Fibroblast of lung (primary cell): Measurements from ENCODE around the gene SLC2A14. TPM values are rescaled to one million over a fixed set of nuclear protein-coding genes. Genes with fewer than 3 reads are reported as not detected.
A peak's percentile ranks its signal among the peaks of the same experiment; 100 is the strongest.
"Not testable (repeated sequence)": the region's sequence is repeated elsewhere in the genome, so short reads cannot be mapped to it uniquely, and the experiment has no call there.

Experiments
- DNase-seq, 2 donors: peaks; one replicate each; pipeline versions ENCODE4 v3.0.0 to v3.0.0-alpha.2; 2010; ENCODE audit warnings: low read depth in 2 of 2
- H2AFZ ChIP-seq: 2 replicates; pipeline ENCODE4 v1.5.1; 2012; ENCODE audit warnings: low read length, control low read depth, inconsistent platforms
- H3K27ac ChIP-seq: 2 replicates; pipeline ENCODE4 v1.5.1; 2011; ENCODE audit warnings: low read length, control low read depth; ENCODE audit not compliant: insufficient read depth
- H3K27me3 ChIP-seq: 2 replicates; pipeline ENCODE4 v1.5.1; 2011; ENCODE audit warnings: mild to moderate bottlenecking, low read length; ENCODE audit not compliant: control insufficient read depth, insufficient read depth
- H3K36me3 ChIP-seq: 2 replicates; pipeline ENCODE4 v1.5.1; 2011; ENCODE audit warnings: low read length; ENCODE audit not compliant: control insufficient read depth, insufficient read depth
- H3K4me1 ChIP-seq: 2 replicates; pipeline ENCODE4 v1.5.1; 2011; ENCODE audit warnings: low read length; ENCODE audit not compliant: control insufficient read depth, insufficient read depth; ENCODE audit errors: extremely low read depth
- H3K4me2 ChIP-seq: 2 replicates; pipeline ENCODE4 v1.5.1; 2011; ENCODE audit warnings: low read length, control low read depth; ENCODE audit not compliant: insufficient read depth; ENCODE audit errors: extremely low read depth
- H3K4me3 ChIP-seq, 4 experiments: fragments of 200-600 bp in 1 of 4; sonication (generic) in 1 of 4; replicated peaks in 1 of 4; 2 replicates each; pipeline ENCODE4 v1.5.1; 2011 to 2016; ENCODE audit warnings: low read length in 4 of 4, low read depth in 3 of 4, mild to moderate bottlenecking in 3 of 4, control low read depth in 2 of 4, inconsistent platforms in 1 of 4, mixed read lengths in 1 of 4; ENCODE audit not compliant: insufficient read depth in 1 of 4; ENCODE audit errors: control extremely low read depth in 1 of 4
- H3K79me2 ChIP-seq: 2 replicates; pipeline ENCODE4 v1.5.1; 2012; ENCODE audit warnings: mild to moderate bottlenecking, low read length, inconsistent platforms; ENCODE audit not compliant: control insufficient read depth, insufficient read depth
- H3K9ac ChIP-seq: 2 replicates; pipeline ENCODE4 v1.5.1; 2011; ENCODE audit warnings: mild to moderate bottlenecking, low read length, control low read depth; ENCODE audit not compliant: insufficient read depth
- H3K9me3 ChIP-seq: 2 replicates; pipeline ENCODE4 v1.5.1; 2012; ENCODE audit warnings: low read depth, low read length; ENCODE audit not compliant: control insufficient read depth, insufficient read depth
- H4K20me1 ChIP-seq: 2 replicates; pipeline ENCODE4 v1.5.1; 2011; ENCODE audit warnings: low read length; ENCODE audit not compliant: control insufficient read depth, insufficient read depth; ENCODE audit errors: extremely low read depth
- EZH2 ChIP-seq: IDR thresholded peaks from 2 replicates; pipeline ENCODE4 v1.5.1; 2012; ENCODE audit warnings: low read length, control low read depth, mild to moderate bottlenecking; ENCODE audit errors: missing control alignments
- polyA plus RNA-seq, 2 donors: library from polyadenylated mRNA; depleted of rRNA in 1 of 2; stranded (reverse) in 1 of 2; unstranded in 1 of 2; fragments of >200 nt; gene quantifications; 2 replicates each; pipeline ENCODE4 v1.2.1, GENCODE V29; 2011 to 2012; ENCODE audit warnings: missing spikeins in 1 of 2
- total RNA-seq: library from RNA; depleted of rRNA; stranded (reverse); fragments of >200 nt; gene quantifications from 2 replicates; pipeline ENCODE4 v1.2.1, GENCODE V29; 2014
- TF ChIP-seq, protein P1 (sequence below), 2 donors: IDR thresholded peaks in 1 of 2; conservative IDR thresholded peaks in 1 of 2; 1 replicate in 1 of 2; 2 replicates in 1 of 2; pipeline ENCODE4 v1.5.1; 2011 to 2012; ENCODE audit warnings: low read length in 2 of 2, control low read depth in 1 of 2, inconsistent platforms in 1 of 2, low read depth in 1 of 2, mild to moderate bottlenecking in 1 of 2

SLC2A14 gene
- total and polyA plus RNA-seq, 2 donors (not counting 1 experiment from before 2014, with no cell fraction given) = 0.07 to 0.17 TPM

DNA sequence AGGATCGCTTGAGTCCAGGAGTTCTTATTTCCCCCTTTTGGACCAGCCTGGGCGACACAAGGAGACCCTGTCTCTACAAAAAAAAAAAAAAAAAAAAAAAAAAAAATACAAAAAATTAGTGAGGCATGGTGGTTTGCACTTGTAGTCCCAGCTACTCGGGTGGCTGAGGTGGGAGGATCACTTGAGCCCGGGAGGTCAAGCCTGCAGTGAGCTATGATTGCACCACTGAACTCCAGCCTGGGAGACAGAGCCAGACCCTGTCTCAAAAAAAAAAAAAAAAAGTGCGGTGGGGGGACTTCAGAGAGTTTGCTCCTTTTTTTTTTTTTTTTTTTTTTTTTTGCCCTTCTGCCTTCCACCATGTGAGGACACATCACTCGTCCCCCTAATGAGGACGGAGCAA, 32.9 kb downstream of the SLC2A14 start:
- H3K36me3 ChIP-seq, H3K27ac ChIP-seq, H3K9ac ChIP-seq, H3K4me3 ChIP-seq, H3K4me2 ChIP-seq, H4K20me1 ChIP-seq, H3K79me2 ChIP-seq, H2AFZ ChIP-seq, H3K4me1 ChIP-seq, H3K27me3 ChIP-seq, DNase-seq, H3K9me3 ChIP-seq: not testable (repeated sequence)

DNA sequence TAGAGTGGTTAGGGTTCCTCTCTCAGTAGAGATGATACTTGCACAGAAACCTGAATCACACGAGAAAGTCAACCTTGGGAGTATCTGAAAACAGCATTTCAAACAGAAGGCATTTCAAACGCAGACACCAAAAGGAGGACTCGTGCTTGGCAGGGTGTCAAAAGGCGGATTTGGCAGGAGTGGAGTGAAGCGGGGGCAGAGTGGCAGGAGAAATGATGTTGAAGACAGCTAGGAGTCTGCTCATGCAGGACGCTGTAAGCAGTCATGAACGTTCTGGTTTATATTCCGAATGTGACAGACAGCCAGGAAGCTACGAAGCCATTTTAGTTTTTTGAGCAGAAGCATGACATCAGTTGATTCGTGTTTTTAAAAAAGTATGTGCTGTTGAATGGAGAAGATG, 33.5 kb downstream of the SLC2A14 start:
- Histone ChIP-seq H2AFZ (peak overlapping the region; percentile 77), H3K4me2 (peak overlapping the region; percentile 25)
- not testable (repeated sequence) for H3K4me3 ChIP-seq, H3K27me3 ChIP-seq, H3K9ac ChIP-seq, H3K27ac ChIP-seq, H3K4me1 ChIP-seq, H4K20me1 ChIP-seq, H3K79me2 ChIP-seq, H3K9me3 ChIP-seq, H3K36me3 ChIP-seq
- peak; percentile 28 to 32 for DNase-seq

DNA sequence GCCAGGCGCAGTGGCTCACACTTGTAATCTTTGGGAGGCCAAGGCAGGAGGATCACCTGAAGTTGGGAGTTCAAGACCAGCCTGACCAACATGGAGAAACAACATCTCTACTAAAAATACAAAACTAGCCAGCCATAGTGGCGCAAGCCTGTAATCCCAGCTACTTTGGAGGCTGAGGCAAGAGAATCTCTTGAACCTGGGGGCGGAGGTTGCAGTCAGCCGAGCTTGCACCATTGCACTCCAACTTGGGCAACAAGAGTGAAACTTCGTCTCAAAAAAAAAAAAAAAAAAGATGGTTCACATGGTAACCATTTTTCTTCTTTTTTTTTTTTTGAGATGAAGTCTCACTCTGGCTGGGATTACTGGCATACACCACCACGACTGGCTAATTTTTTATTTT, 35.3 kb downstream of the SLC2A14 start:
- no peaks in the 10 kb centered on the region for H3K36me3 ChIP-seq
- no peak for TF ChIP-seq EZH2
- TF ChIP-seq, protein P1, sequence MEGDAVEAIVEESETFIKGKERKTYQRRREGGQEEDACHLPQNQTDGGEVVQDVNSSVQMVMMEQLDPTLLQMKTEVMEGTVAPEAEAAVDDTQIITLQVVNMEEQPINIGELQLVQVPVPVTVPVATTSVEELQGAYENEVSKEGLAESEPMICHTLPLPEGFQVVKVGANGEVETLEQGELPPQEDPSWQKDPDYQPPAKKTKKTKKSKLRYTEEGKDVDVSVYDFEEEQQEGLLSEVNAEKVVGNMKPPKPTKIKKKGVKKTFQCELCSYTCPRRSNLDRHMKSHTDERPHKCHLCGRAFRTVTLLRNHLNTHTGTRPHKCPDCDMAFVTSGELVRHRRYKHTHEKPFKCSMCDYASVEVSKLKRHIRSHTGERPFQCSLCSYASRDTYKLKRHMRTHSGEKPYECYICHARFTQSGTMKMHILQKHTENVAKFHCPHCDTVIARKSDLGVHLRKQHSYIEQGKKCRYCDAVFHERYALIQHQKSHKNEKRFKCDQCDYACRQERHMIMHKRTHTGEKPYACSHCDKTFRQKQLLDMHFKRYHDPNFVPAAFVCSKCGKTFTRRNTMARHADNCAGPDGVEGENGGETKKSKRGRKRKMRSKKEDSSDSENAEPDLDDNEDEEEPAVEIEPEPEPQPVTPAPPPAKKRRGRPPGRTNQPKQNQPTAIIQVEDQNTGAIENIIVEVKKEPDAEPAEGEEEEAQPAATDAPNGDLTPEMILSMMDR (conservative IDR thresholded peaks at IDR 0.05 in 1 of 2, IDR thresholded peaks at IDR 0.05 in 1 of 2; ENCODE audit: low read depth in 1 of 2, low read length in 2 of 2) = no peak

DNA sequence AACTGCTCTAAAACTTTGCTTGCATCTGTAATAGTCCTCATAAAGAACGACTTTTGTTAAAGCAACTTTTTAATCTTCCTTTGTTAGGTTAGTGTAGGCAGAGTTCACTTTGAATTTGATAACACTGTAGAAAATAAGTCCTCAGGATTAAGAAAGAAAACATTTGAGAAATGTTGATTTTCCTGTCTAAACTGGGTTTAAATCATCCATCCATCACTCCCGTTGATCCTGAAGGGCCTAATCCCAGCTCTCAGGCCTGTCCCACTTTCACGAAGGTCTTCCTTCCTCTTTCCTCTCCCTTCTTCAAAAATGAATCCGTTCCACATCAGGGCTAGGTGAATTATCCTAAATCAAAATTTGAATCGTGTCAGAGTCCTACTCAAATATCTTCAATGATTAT, 36.9 kb downstream of the SLC2A14 start:
- Histone ChIP-seq H4K20me1 (no peaks in the 10 kb centered on the region), H3K79me2 (no peaks in the 10 kb centered on the region), H2AFZ (no peak overlapping the region), H3K27ac (no peak overlapping the region), H3K4me1 (no peaks in the 10 kb centered on the region), H3K4me3 (no peak overlapping the region), H3K9me3 (no peaks in the 10 kb centered on the region), H3K27me3 (no peaks in the 10 kb centered on the region), H3K9ac (no peak overlapping the region), H3K36me3 (no peaks in the 10 kb centered on the region), H3K4me2 (no peak overlapping the region)
- no peak for DNase-seq
- TF ChIP-seq, protein P1 (conservative IDR thresholded peaks at IDR 0.05 in 1 of 2, IDR thresholded peaks at IDR 0.05 in 1 of 2; ENCODE audit: low read depth in 1 of 2, low read length in 2 of 2) = no peak
- TF ChIP-seq EZH2 = no peak

More for the DNA sequence above, 35.3 kb downstream of the SLC2A14 start:
- Histone ChIP-seq H2AFZ (no peak overlapping the region), H3K9ac (no peak overlapping the region), H3K9me3 (no peaks in the 10 kb centered on the region), H3K4me3 (no peak overlapping the region), H3K27ac (no peak overlapping the region), H3K4me1 (no peaks in the 10 kb centered on the region), H3K27me3 (no peaks in the 10 kb centered on the region), H3K79me2 (no peaks in the 10 kb centered on the region), H4K20me1 (no peaks in the 10 kb centered on the region), H3K4me2 (no peak overlapping the region)
- DNase-seq = no peak
